ENCODE results near the gene MTREX. TPM values are rescaled to one million over a fixed set of nuclear protein-coding genes. Genes with fewer than 3 reads are reported as not detected.

MTREX gene
- total RNA-seq, 2 experiments from 2014 or later, result 62.7 to 125 TPM

- no peak overlapping the region for H2AFZ ChIP-seq (ENCODE audit: low read length)
- no peak for TF ChIP-seq EZH2phosphoT487 (IDR thresholded peaks at IDR 0.05; ENCODE audit: borderline replicate concordance, low read depth, low read length)
- TF ChIP-seq, protein P1, sequence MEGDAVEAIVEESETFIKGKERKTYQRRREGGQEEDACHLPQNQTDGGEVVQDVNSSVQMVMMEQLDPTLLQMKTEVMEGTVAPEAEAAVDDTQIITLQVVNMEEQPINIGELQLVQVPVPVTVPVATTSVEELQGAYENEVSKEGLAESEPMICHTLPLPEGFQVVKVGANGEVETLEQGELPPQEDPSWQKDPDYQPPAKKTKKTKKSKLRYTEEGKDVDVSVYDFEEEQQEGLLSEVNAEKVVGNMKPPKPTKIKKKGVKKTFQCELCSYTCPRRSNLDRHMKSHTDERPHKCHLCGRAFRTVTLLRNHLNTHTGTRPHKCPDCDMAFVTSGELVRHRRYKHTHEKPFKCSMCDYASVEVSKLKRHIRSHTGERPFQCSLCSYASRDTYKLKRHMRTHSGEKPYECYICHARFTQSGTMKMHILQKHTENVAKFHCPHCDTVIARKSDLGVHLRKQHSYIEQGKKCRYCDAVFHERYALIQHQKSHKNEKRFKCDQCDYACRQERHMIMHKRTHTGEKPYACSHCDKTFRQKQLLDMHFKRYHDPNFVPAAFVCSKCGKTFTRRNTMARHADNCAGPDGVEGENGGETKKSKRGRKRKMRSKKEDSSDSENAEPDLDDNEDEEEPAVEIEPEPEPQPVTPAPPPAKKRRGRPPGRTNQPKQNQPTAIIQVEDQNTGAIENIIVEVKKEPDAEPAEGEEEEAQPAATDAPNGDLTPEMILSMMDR (conservative IDR thresholded peaks at IDR 0.05; ENCODE audit: low read length), result no peak
- no peak overlapping the region for H3K4me3 ChIP-seq (ENCODE audit: low read depth, low read length, poor library complexity, severe bottlenecking)
- H3K36me3 ChIP-seq (ENCODE audit: insufficient read depth, low read length), result peaks cover 92% of the 10 kb centered on the region
- ChIA-PET CTCF (ENCODE audit: unreplicated experiment) (no interaction called here), POLR2A (no interaction called here)
- no peak overlapping the region for H3K4me2 ChIP-seq (ENCODE audit: low read length)
- BruUV-seq (replicated peaks), result no TSS peak
- no peaks in the 10 kb centered on the region for H3K4me1 ChIP-seq (ENCODE audit: insufficient read depth, low read length, poor library complexity, severe bottlenecking)
- H3K27ac ChIP-seq (ENCODE audit: low read depth, low read length, poor library complexity, severe bottlenecking), result no peak overlapping the region
- H3K9me2 ChIP-seq (ENCODE audit: insufficient read depth, low read length), result no peaks in the 10 kb centered on the region
- no peak for DNase-seq (ENCODE audit: low spot score)
- H4K20me1 ChIP-seq (ENCODE audit: insufficient read depth, low read length), result peaks cover 16% of the 10 kb centered on the region; the same call in 1 of the 2 replicates
- peaks cover 90% of the 10 kb centered on the region; the same call in 1 of the 2 replicates for H3K79me2 ChIP-seq (ENCODE audit: insufficient read depth, low read depth, low read length)
- intact Hi-C loops (cut with micrococcal nuclease; ENCODE audit: unreplicated experiment), result no loop called here
- H3K9me3 ChIP-seq (ENCODE audit: low read length), result no peaks in the 10 kb centered on the region
Measured at GRCh38 chr5:55333811-55334210, 26.0 kb downstream of the MTREX start.

DNA sequence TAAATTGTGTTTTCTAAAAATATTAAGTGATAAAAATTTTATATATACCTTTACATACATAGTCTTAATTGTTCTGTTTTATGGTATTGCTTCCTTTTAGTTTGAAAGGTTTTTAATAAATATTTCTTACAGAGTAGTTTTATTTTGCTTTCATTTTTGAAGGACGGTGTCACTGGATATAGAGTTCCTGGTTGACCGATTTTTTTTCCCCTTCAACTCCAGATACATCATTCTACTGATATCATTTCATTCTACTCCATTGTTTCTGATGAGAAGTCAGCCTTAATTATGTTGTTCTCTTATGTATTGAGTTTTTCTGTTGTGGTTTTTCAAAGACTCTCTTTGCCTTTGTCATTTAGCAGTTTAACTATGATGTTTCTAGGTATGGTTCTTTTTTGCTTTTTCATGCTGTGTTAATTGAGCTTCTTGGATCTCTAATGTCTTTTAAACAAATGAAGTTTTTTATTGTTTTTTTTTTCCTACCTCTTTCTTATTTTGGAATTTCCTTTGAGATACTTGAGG is 30.4 kb downstream of the MTREX start:
- Histone ChIP-seq H3K36me3 (ENCODE audit: insufficient read depth, low read length) (peaks cover 86% of the 10 kb centered on the region), H3K4me2 (ENCODE audit: low read length) (no peak overlapping the region), H2AFZ (ENCODE audit: low read length) (no peak overlapping the region), H3K27ac (ENCODE audit: low read depth, low read length, poor library complexity, severe bottlenecking) (no peak overlapping the region), H3K9me2 (ENCODE audit: insufficient read depth, low read length) (no peaks in the 10 kb centered on the region), H4K20me1 (ENCODE audit: insufficient read depth, low read length) (peaks cover 12% of the 10 kb centered on the region; the same call in 1 of the 2 replicates), H3K4me1 (ENCODE audit: insufficient read depth, low read length, poor library complexity, severe bottlenecking) (no peaks in the 10 kb centered on the region), H3K9me3 (ENCODE audit: low read length) (no peaks in the 10 kb centered on the region), H3K79me2 (ENCODE audit: insufficient read depth, low read depth, low read length) (peaks cover 69% of the 10 kb centered on the region; the same call in 1 of the 2 replicates), H3K4me3 (ENCODE audit: low read depth, low read length, poor library complexity, severe bottlenecking) (no peak overlapping the region)
- CTCF ChIA-PET (ENCODE audit: unreplicated experiment), result no interaction called here
- POLR2A ChIA-PET, result interaction anchor here (0.7 kb wide), 1 partner anchor 41 kb away, joined by 3 read pairs; no protein-coding TSS in a partner anchor
- BruUV-seq (replicated peaks), result no TSS peak
- intact Hi-C loops (cut with micrococcal nuclease; ENCODE audit: unreplicated experiment), result no loop called here
- no peak for DNase-seq (ENCODE audit: low spot score)
- TF ChIP-seq, protein P1 (conservative IDR thresholded peaks at IDR 0.05; ENCODE audit: low read length), result no peak
- no peak for TF ChIP-seq EZH2phosphoT487 (IDR thresholded peaks at IDR 0.05; ENCODE audit: borderline replicate concordance, low read depth, low read length)

DNA sequence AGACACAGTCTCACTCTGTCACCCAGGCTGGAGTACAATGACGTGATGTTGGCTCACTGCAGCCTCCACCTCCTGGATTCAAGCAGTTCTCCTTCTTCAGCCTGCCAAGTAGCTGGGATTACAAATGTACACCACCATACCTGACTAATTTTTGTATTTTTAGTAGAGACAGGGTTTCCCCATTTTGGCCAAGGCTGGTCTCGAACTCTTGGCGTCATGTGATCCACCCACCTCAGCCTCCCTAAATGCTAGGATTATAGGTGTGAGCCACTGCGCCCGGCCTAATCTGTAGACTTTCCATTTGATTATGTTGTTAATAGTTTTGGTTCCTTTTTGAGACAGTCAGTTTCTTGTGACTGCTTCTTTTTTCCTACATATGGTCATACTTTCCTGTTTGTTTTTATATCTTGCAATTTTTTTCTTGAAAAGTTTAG is 31.0 kb downstream of the MTREX start:
- Histone ChIP-seq H3K4me1 (ENCODE audit: insufficient read depth, low read length, poor library complexity, severe bottlenecking) (no peaks in the 10 kb centered on the region), H2AFZ (ENCODE audit: low read length) (no peak overlapping the region), H4K20me1 (ENCODE audit: insufficient read depth, low read length) (peaks cover 5% of the 10 kb centered on the region; the same call in 1 of the 2 replicates), H3K9me2 (ENCODE audit: insufficient read depth, low read length) (no peaks in the 10 kb centered on the region), H3K9me3 (ENCODE audit: low read length) (no peaks in the 10 kb centered on the region), H3K36me3 (ENCODE audit: insufficient read depth, low read length) (peaks cover 86% of the 10 kb centered on the region), H3K4me2 (ENCODE audit: low read length) (no peak overlapping the region), H3K79me2 (ENCODE audit: insufficient read depth, low read depth, low read length) (peaks cover 63% of the 10 kb centered on the region; the same call in 1 of the 2 replicates), H3K4me3 (ENCODE audit: low read depth, low read length, poor library complexity, severe bottlenecking) (no peak overlapping the region), H3K27ac (ENCODE audit: low read depth, low read length, poor library complexity, severe bottlenecking) (no peak overlapping the region)
- TF ChIP-seq EZH2phosphoT487 (IDR thresholded peaks at IDR 0.05; ENCODE audit: borderline replicate concordance, low read depth, low read length), result no peak
- TF ChIP-seq, protein P1 (conservative IDR thresholded peaks at IDR 0.05; ENCODE audit: low read length), result no peak
- no peak for DNase-seq (ENCODE audit: low spot score)
- POLR2A ChIA-PET, result no interaction called here
- CTCF ChIA-PET (ENCODE audit: unreplicated experiment), result no interaction called here
- intact Hi-C loops (cut with micrococcal nuclease; ENCODE audit: unreplicated experiment), result no loop called here
- no TSS peak for BruUV-seq (replicated peaks)
